SK-N-SH (cell line): ENCODE measurements around the gene CYP3A5. TPM values are rescaled to one million over a fixed set of nuclear protein-coding genes. Genes with fewer than 3 reads are reported as not detected.

Source experiments
- CTCF ChIA-PET: fragments of 300-600, 350-600 bp; formaldehyde crosslinking; extraction: SDS; loops from one replicate; lab custom pipeline; 2021; lab: Yijun Ruan, JAX
- POLR2A ChIA-PET: fragments of 350-600 bp; sonication (Branson Sonifier 250); formaldehyde crosslinking; extraction: SDS; loops from one replicate; lab custom pipeline; 2020; ENCODE audit warnings: antibody characterized with exemption, inconsistent platforms; lab: Yijun Ruan, JAX
- DNase-seq: peaks from one replicate; pipeline ENCODE4 v3.0.0; 2012
- H2AFZ ChIP-seq: fragments of 200-600 bp; sonication (generic); 2 replicates; pipeline ENCODE4 v1.8.1; 2016; ENCODE audit warnings: antibody characterized with exemption, mild to moderate bottlenecking, low read depth
- H3F3A ChIP-seq: fragments of 200-600 bp; sonication (generic); replicated peaks from 2 replicates; pipeline ENCODE3; 2016; ENCODE audit warnings: antibody characterized with exemption, mild to moderate bottlenecking; ENCODE audit not compliant: insufficient read depth
- H3K27ac ChIP-seq, 2 experiments: fragments of 200-500 bp in 1 of 2; fragments of 200-600 bp in 1 of 2; sonication (Bioruptor generic) in 1 of 2; sonication (generic), shearing (Covaris generic) in 1 of 2; 2 replicates each; pipeline versions ENCODE4 v1.5.1 to v1.6.1; 2014 to 2016; ENCODE audit warnings: low read depth in 2 of 2, inconsistent platforms in 1 of 2, low read length in 1 of 2, mild to moderate bottlenecking in 1 of 2, mixed read lengths in 1 of 2
- H3K27me3 ChIP-seq: fragments of 200-600 bp; sonication (generic), shearing (Covaris generic); 2 replicates; pipeline ENCODE4 v1.6.1; 2016; ENCODE audit warnings: mixed run types; ENCODE audit not compliant: insufficient read depth
- H3K36me3 ChIP-seq, 2 experiments: fragments of 200-500 bp in 1 of 2; fragments of 200-600 bp in 1 of 2; sonication (Bioruptor generic) in 1 of 2; sonication (generic) in 1 of 2; replicated peaks in 1 of 2; 2 replicates each; pipeline versions ENCODE3 to v1.5.1; 2014 to 2016; ENCODE audit warnings: low read length in 1 of 2, mild to moderate bottlenecking in 1 of 2; ENCODE audit not compliant: insufficient read depth in 2 of 2, control insufficient read depth in 1 of 2
- H3K4me1 ChIP-seq, 2 experiments: fragments of 200-500 bp in 1 of 2; fragments of 200-600 bp in 1 of 2; sonication (Bioruptor generic) in 1 of 2; sonication (generic), shearing (Covaris generic) in 1 of 2; 2 replicates each; pipeline versions ENCODE4 v1.5.1 to v1.6.1; 2014 to 2016; ENCODE audit warnings: low read depth in 1 of 2, low read length in 1 of 2, mixed run types in 1 of 2; ENCODE audit not compliant: insufficient read depth in 2 of 2, control insufficient read depth in 1 of 2
- H3K4me2 ChIP-seq: fragments of 200-600 bp; sonication (generic), shearing (Covaris generic); 2 replicates; pipeline ENCODE4 v1.6.1; 2017; ENCODE audit warnings: mixed run types
- H3K4me3 ChIP-seq, 2 experiments: fragments of 200-500 bp in 1 of 2; fragments of 200-600 bp in 1 of 2; sonication (Bioruptor generic) in 1 of 2; sonication (generic), shearing (Covaris generic) in 1 of 2; 2 replicates each; pipeline versions ENCODE4 v1.5.1 to v1.8.1; 2014 to 2016; ENCODE audit warnings: low read depth in 2 of 2, inconsistent platforms in 1 of 2, low read length in 1 of 2, mild to moderate bottlenecking in 1 of 2, mixed read lengths in 1 of 2, moderate library complexity in 1 of 2
- H3K79me2 ChIP-seq: fragments of 200-600 bp; sonication (generic); 2 replicates; pipeline ENCODE4 v1.8.1; 2017; ENCODE audit warnings: mild to moderate bottlenecking; ENCODE audit not compliant: insufficient read depth
- H3K9ac ChIP-seq: fragments of 200-600 bp; sonication (generic); 2 replicates; pipeline ENCODE4 v1.6.1; 2017; ENCODE audit warnings: mixed run types
- H3K9me2 ChIP-seq: fragments of 200-600 bp; sonication (generic); 2 replicates; pipeline ENCODE4 v1.6.1; 2017; ENCODE audit warnings: mixed run types
- H3K9me3 ChIP-seq: fragments of 200-600 bp; sonication (generic); 2 replicates; pipeline ENCODE4 v1.6.1; 2017; ENCODE audit warnings: mixed run types, mild to moderate bottlenecking, moderate library complexity
- H4K20me1 ChIP-seq: fragments of 200-600 bp; sonication (generic); 2 replicates; pipeline ENCODE4 v1.6.1; 2017; ENCODE audit warnings: mild to moderate bottlenecking, mixed run types; ENCODE audit not compliant: insufficient read depth
- CTCF ChIP-seq: fragments of 200-600 bp; sonication (generic); IDR thresholded peaks from 2 replicates; pipeline ENCODE4 v1.6.1; 2017; ENCODE audit warnings: antibody characterized with exemption, mild to moderate bottlenecking, moderate library complexity
- ELF1 ChIP-seq: IDR thresholded peaks from 2 replicates; pipeline ENCODE4 v1.4.0; 2012
- EZH2phosphoT487 ChIP-seq: fragments of 200-600 bp; sonication (generic); IDR thresholded peaks from 2 replicates; pipeline ENCODE4 v1.6.1; 2017; ENCODE audit warnings: low read depth, mixed run types, mild to moderate bottlenecking, antibody characterized with exemption, moderate library complexity, borderline replicate concordance
- FOSL2 ChIP-seq: IDR thresholded peaks from 2 replicates; pipeline ENCODE4 v1.4.0; 2012; ENCODE audit warnings: low read depth, mild to moderate bottlenecking, moderate library complexity, borderline replicate concordance
- FOXJ3 ChIP-seq: sonication (generic); formaldehyde crosslinking; IDR thresholded peaks from 2 replicates; pipeline ENCODE4 v1.5.1; 2020; ENCODE audit warnings: mild to moderate bottlenecking, missing genetic modification reagents
- FOXM1 ChIP-seq: IDR thresholded peaks from 2 replicates; pipeline ENCODE4 v1.4.0; 2012; ENCODE audit warnings: low read depth, mild to moderate bottlenecking
- GABPA ChIP-seq: IDR thresholded peaks from 2 replicates; pipeline ENCODE4 v1.4.0; 2012; ENCODE audit warnings: low read depth, mild to moderate bottlenecking
- GATA2 ChIP-seq: sonication (generic); formaldehyde crosslinking; IDR thresholded peaks from 2 replicates; pipeline ENCODE4 v1.5.0; 2020; ENCODE audit warnings: mild to moderate bottlenecking, missing genetic modification reagents
- JUND ChIP-seq: IDR thresholded peaks from 2 replicates; pipeline ENCODE4 v1.4.0; 2012
- NFIC ChIP-seq: IDR thresholded peaks from 2 replicates; pipeline ENCODE4 v1.4.0; 2012; ENCODE audit warnings: borderline replicate concordance
- PBX3 ChIP-seq: IDR thresholded peaks from 2 replicates; pipeline ENCODE4; 2012
- POLR2AphosphoS5 ChIP-seq: IDR thresholded peaks from 2 replicates; pipeline ENCODE4 v1.6.1; 2012; ENCODE audit warnings: low read depth, low read length
- RAD21 ChIP-seq: IDR thresholded peaks from 2 replicates; pipeline ENCODE4 v1.6.1; 2012; ENCODE audit warnings: mild to moderate bottlenecking, low read length
- RCOR1 ChIP-seq: fragments of 150-350 bp; IDR thresholded peaks from 2 replicates; pipeline ENCODE4 v1.6.1; 2017; ENCODE audit warnings: antibody characterized with exemption, low read length
- REST ChIP-seq: IDR thresholded peaks from 2 replicates; pipeline ENCODE4 v1.6.1; 2012; ENCODE audit warnings: mild to moderate bottlenecking, low read depth, low read length, moderate library complexity
- SIN3A ChIP-seq: IDR thresholded peaks from 2 replicates; pipeline ENCODE4 v1.6.1; 2012; ENCODE audit warnings: low read depth, mild to moderate bottlenecking, low read length, moderate library complexity, borderline replicate concordance
- SMC3 ChIP-seq: IDR thresholded peaks from 2 replicates; pipeline ENCODE4 v1.6.1; 2012; ENCODE audit warnings: low read depth, low read length, improper control_type of control experiment
- TAF1 ChIP-seq: IDR thresholded peaks from 2 replicates; pipeline ENCODE4 v1.6.1; 2012; ENCODE audit warnings: low read depth, mild to moderate bottlenecking, low read length, moderate library complexity, borderline replicate concordance
- TCF12 ChIP-seq: IDR thresholded peaks from 2 replicates; pipeline ENCODE4 v1.4.0; 2012
- YY1 ChIP-seq: IDR thresholded peaks from 2 replicates; pipeline ENCODE4 v1.4.0; 2012; ENCODE audit warnings: low read depth, mild to moderate bottlenecking
- WGBS: methylation state at CpG from one replicate; pipeline ENCODE4 v1.1.6; 2017; ENCODE audit warnings: low lambda C conversion rate; 5-methylcytosine and 5-hydroxymethylcytosine counted together
- polyA plus RNA-seq, 3 experiments: library from polyadenylated mRNA; depleted of rRNA; stranded (reverse); fragments of >200 nt; gene quantifications; 2 replicates each; pipeline ENCODE4 v1.2.3, GENCODE V29; 2012

Gene CYP3A5
- polyA plus RNA-seq, 1 of the 3 experiments (the other 2 are of a cell fraction): 0.25 TPM

GRCh38 chr7:99623702-99624447 is 55.9 kb downstream of the CYP3A5 start:
- TF ChIP-seq SMC3 (no peak), RAD21 (no peak), TCF12 (no peak), SIN3A (no peak), FOSL2 (no peak), REST (no peak), ELF1 (no peak), RCOR1 (no peak), JUND (no peak), EZH2phosphoT487 (no peak), NFIC (no peak), GABPA (no peak), CTCF (no peak), FOXJ3 (CRISPR knock-in tag) (no peak), YY1 (no peak), GATA2 (CRISPR knock-in tag) (no peak), FOXM1 (no peak), TAF1 (no peak), POLR2AphosphoS5 (no peak), PBX3 (no peak)
- TF ChIP-seq, all 33 proteins: peak for 0
- Histone ChIP-seq H4K20me1 (no peaks in the 10 kb centered on the region), H3K79me2 (peaks cover 25% of the 10 kb centered on the region), H3K4me2 (no peak overlapping the region), H2AFZ (no peak overlapping the region), H3K9me3 (no peaks in the 10 kb centered on the region), H3K27me3 (no peaks in the 10 kb centered on the region), H3K27ac (no peak overlapping the region), H3K4me3 (no peak overlapping the region), H3F3A (peaks cover 5% of the 10 kb centered on the region), H3K36me3 (peaks cover 82 to 95% of the 10 kb centered on the region in 2 experiments), H3K4me1 (no peaks in the 10 kb centered on the region), H3K9ac (no peak overlapping the region), H3K9me2 (no peaks in the 10 kb centered on the region)
- 88% methylated on average over 9 of the region's 9 CpGs for WGBS
- CTCF ChIA-PET: no interaction called here
- POLR2A ChIA-PET: interaction anchor here (0.8 kb wide), 1 partner anchor 44 kb away, joined by 3 read pairs; no protein-coding TSS in a partner anchor
- no peak for DNase-seq
